AG04449 (cell line): ENCODE data around the gene ATG16L1.
A peak's percentile ranks its signal among the peaks of the same experiment; 100 is the strongest.

Experiments
- CTCF ChIA-PET: fragments of 350-600 bp; formaldehyde crosslinking; extraction: SDS; loops from one replicate; lab custom pipeline; 2021; ENCODE audit warnings: antibody characterized with exemption; lab: Yijun Ruan, JAX
- POLR2A ChIA-PET: fragments of 400-600, 350-600 bp; formaldehyde crosslinking; extraction: SDS; loops from one replicate; lab custom pipeline; 2020; ENCODE audit warnings: antibody characterized with exemption, inconsistent platforms; lab: Yijun Ruan, JAX
- DNase-seq: peaks from one replicate; pipeline ENCODE4 v3.0.0-alpha.2; 2010; ENCODE audit warnings: low read depth, low spot score
- H3K4me3 ChIP-seq: 2 replicates; pipeline ENCODE4 v1.5.1; 2011; ENCODE audit warnings: low read depth, mild to moderate bottlenecking, control low read depth, low read length
- TF ChIP-seq, protein P1 (sequence below): IDR thresholded peaks from one replicate; pipeline ENCODE4 v1.5.1; 2011; ENCODE audit warnings: mild to moderate bottlenecking, moderate library complexity, low read length, control low read depth, inconsistent platforms; ENCODE audit not compliant: insufficient read depth; ENCODE audit errors: missing control alignments

Gene ATG16L1

DNA sequence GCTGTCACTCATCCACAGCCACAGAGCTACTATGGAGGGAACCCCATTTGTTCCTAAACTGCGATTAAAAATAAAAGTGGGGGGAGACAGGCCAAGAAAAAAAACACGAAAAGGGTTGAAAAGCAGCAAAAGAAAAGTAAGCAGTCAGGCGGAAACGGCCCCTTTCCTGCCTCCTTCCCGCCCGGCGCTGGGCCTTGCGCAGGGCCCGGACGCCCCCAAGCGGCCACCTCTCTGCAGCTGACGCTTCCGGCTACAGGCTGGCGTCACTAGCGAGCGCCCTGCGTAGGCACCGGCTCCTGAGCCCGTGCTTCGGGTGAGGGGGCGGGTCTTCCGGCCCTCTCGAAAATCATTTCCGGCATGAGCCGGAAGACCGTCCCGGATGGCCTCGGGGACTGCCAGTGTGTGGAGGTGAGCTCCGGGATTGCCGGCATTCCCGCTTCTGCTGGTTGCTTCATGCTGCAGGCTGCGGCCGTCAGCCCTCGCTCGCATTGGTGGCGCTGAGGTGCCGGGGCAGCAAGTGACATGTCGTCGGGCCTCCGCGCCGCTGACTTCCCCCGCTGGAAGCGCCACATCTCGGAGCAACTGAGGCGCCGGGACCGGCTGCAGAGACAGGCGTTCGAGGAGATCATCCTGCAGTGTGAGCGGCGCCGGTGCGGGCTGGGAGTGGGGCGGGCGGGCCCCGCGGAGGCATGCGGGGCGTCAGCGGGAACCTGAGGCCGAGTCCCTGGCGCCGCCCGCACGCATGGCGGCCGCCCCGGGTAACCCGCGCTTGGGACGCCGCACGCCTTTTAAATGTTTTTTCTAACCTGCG, at the start of gene ATG16L1:
ATG16L1 (plus strand) TSS at position 368 of the 811 bp plus-strand sequence; CDS start at position 523, 155 bp downstream.
- DNase-seq: peak; percentile 70
- CTCF ChIA-PET: interaction anchor here (0.7 to 5.5 kb wide), 37 partner anchors 11 to 683 kb away, joined by 3 to 92 read pairs (median 4); no protein-coding TSS in a partner anchor

GRCh38 chr2:233202531-233202944, 48.9 kb upstream of the ATG16L1 start:
- TF ChIP-seq, protein P1, sequence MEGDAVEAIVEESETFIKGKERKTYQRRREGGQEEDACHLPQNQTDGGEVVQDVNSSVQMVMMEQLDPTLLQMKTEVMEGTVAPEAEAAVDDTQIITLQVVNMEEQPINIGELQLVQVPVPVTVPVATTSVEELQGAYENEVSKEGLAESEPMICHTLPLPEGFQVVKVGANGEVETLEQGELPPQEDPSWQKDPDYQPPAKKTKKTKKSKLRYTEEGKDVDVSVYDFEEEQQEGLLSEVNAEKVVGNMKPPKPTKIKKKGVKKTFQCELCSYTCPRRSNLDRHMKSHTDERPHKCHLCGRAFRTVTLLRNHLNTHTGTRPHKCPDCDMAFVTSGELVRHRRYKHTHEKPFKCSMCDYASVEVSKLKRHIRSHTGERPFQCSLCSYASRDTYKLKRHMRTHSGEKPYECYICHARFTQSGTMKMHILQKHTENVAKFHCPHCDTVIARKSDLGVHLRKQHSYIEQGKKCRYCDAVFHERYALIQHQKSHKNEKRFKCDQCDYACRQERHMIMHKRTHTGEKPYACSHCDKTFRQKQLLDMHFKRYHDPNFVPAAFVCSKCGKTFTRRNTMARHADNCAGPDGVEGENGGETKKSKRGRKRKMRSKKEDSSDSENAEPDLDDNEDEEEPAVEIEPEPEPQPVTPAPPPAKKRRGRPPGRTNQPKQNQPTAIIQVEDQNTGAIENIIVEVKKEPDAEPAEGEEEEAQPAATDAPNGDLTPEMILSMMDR: no peak
- no peak for DNase-seq
- ChIA-PET CTCF (no interaction called here), POLR2A (no interaction called here)
- H3K4me3 ChIP-seq: no peak overlapping the region

More for the DNA sequence above, at the start of gene ATG16L1:
- H3K4me3 ChIP-seq: peak within 1 kb of the TSS; percentile 100
- POLR2A ChIA-PET: interaction anchor here (0.6 to 1.1 kb wide), 3 partner anchors 10 to 271 kb away, joined by 3 read pairs; no protein-coding TSS in a partner anchor
- TF ChIP-seq, protein P1: peak; percentile 97

- DNase-seq: no peak
- POLR2A ChIA-PET: no interaction called here
- CTCF ChIA-PET: no interaction called here
- TF ChIP-seq, protein P1: no peak
- H3K4me3 ChIP-seq: no peak overlapping the region
Measured at GRCh38 chr2:233203060-233203459, 48.4 kb upstream of the ATG16L1 start.

- DNase-seq: no peak
- ChIA-PET CTCF (no interaction called here), POLR2A (no interaction called here)
- TF ChIP-seq, protein P1: no peak
- H3K4me3 ChIP-seq: no peak overlapping the region
Measured at GRCh38 chr2:233204286-233204936, 47.1 kb upstream of the ATG16L1 start.

GRCh38 chr2:233208382-233209116, 42.9 kb upstream of the ATG16L1 start:
- CTCF ChIA-PET: no interaction called here
- DNase-seq: no peak

More at GRCh38 chr2:233208382-233209116, 42.9 kb upstream of the ATG16L1 start:
- TF ChIP-seq, protein P1: no peak
- POLR2A ChIA-PET: no interaction called here
- no peak overlapping the region for H3K4me3 ChIP-seq
